GM19193 (cell line): ENCODE data around the gene PARVA.

Source experiments
- POLR2A ChIP-seq: IDR thresholded peaks from 4 replicates; pipeline ENCODE4 v1.6.1; 2011; ENCODE audit not compliant: insufficient read depth, insufficient read length; ENCODE audit errors: extremely low read depth

Gene PARVA

DNA sequence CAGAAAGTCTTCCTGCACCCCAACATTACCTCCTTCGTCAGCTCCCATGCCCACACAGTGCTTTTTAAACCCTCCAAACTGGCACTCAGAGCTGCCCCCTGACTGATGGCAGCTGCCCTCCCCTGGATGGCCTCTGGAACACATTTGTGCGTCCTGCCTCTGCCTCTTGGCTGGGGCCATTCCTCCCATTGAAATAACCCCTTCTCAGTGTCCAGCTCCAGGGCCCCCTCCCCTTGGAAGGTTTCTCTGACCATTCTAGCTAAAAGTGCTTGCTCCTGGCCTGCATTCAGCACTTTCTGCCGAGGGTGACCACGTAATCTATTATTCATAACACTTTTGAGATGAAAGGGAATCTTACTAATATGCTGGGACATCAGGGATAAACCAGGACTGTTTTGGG, 130.0 kb downstream of the PARVA start:
- no peak for TF ChIP-seq POLR2A

- TF ChIP-seq POLR2A, result no peak
Measured at GRCh38 chr11:12508151-12508751, 130.9 kb downstream of the PARVA start.

GRCh38 chr11:12509371-12509770, 132.0 kb downstream of the PARVA start:
- no peak for TF ChIP-seq POLR2A

- TF ChIP-seq POLR2A, result no peak
Measured at GRCh38 chr11:12512132-12512531, 134.8 kb downstream of the PARVA start.

GRCh38 chr11:12512826-12513395, 135.5 kb downstream of the PARVA start:
- no peak for TF ChIP-seq POLR2A

- TF ChIP-seq POLR2A, result no peak
Measured at GRCh38 chr11:12516387-12517105, 139.2 kb downstream of the PARVA start.

- TF ChIP-seq POLR2A, result no peak
Measured at GRCh38 chr11:12517306-12517705, 139.9 kb downstream of the PARVA start.

DNA sequence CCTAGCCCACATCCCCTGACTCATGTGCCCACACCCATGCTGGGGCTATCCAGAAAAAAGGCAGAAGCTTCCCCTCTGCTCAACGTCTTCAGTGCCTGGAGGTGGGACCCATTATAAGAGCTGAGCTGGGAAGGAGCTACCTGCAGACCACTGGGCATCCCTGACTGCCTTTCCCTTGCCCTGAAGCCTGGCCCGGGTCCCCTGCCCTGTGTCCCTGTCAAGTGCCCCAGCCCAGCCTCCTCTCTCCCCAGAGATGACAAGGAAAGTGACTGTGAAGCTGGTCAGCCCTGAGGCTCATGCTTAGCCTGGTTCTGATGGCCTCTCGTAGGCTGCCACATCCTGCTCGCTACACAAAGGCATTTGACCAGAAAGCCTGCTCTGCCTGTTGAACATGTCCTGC, 140.4 kb downstream of the PARVA start:
- TF ChIP-seq POLR2A, result no peak

- no peak for TF ChIP-seq POLR2A
Measured at GRCh38 chr11:12518606-12519385, 141.4 kb downstream of the PARVA start.

DNA sequence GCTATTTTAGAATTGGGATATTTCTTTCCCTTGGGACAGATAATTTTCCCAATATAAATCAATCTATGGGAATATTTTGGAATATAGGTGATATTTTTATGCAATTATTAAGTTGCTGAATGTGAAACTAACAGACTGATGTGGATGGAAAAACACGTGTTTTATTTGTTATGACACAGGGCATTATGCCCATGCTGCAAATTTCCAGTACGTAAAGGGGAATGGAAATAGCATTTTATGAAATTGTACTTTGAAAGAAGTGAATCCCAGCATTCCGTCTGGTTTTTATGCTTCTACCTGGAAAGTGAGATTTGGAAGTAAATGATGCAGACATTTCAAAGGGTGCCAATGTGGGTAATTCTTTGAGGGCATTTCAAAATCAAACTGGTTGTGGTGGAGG, 142.7 kb downstream of the PARVA start:
- no peak for TF ChIP-seq POLR2A

DNA sequence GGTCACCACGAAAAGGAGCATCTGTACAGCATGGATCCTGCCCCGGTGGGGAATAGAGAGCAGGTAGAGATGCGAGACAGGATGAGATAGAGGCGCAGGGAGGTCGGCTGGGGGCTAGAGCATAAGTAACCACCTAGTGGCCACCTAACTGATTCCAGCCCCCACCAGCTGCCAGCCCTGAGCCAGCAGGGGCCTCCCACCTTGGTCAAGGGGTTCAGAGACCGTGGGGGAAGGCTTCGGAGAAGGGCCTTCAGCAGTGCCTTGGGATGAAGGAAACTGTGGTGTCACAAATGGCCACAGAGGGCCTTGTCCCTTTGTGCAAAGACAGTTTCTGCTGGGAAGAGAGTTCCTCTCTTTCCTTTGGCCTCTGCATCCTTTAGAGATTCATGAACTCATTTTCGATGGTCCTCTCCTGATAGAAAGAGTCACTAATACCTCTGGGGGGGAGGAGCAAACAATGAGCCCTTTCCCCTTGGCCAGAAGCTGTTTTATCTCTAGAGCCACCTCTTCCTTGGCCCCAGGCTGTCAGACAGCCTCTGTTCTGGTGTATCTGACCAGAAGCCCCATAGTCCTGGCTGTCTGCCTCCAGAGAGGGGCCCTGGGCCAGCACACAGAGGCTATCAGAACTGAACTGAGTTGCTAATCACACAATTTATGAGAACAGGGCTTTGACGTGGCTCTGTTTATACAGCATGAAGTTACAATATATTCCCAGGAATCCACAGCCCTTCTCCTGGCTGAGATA, 146.0 kb downstream of the PARVA start:
- TF ChIP-seq POLR2A, result no peak

DNA sequence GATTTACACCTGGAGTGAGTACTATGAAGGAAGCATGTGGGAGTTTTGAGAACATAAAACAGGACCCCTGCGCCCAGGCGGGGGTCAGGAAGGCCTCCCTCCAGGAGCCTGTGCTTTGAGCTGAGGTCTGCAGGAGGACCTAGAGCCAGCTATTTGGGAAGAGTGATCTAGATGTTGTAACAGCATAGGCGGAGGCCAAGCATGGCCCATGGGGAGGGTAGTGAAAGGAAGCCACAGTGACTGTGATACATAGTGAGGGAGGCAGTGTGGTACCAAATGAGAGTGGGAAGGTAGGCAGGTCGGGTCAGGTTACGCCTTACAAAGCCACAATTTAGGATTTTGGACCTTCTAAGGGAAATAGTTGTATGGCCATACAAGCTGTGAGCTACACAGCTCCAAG, 147.5 kb downstream of the PARVA start:
- TF ChIP-seq POLR2A, result no peak

GRCh38 chr11:12525466-12526055, 148.2 kb downstream of the PARVA start:
- no peak for TF ChIP-seq POLR2A

GRCh38 chr11:12526789-12527188, 149.4 kb downstream of the PARVA start:
- no peak for TF ChIP-seq POLR2A
